ENCODE data around the gene LRFN2.
A peak's percentile ranks its signal among the peaks of the same experiment; 100 is the strongest.

LRFN2 gene

DNA sequence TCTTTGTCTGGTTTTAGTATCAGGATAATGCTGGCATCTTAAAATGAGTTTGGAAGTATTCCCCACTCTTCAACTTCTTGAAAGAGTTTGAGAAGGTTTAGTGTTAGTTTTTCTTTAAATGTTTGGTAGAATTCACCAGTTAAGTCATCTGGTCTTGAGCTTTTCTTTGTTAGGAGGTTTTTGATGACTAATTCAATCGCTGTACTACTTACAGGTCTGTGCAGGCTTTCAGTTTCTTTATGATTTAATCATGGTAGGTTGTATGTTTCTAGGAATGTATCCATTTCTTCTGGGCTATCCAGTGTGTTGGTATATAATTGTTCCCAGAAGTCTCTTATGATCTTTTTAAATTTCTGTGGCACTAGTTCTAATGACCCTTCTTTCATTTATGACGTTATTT lies 215.5 kb downstream of the LRFN2 start:
- Histone ChIP-seq H3K4me3 (no peak overlapping the region), H3K4me2 (no peak overlapping the region), H3K9ac (no peak overlapping the region), H4K20me1 (no peaks in the 10 kb centered on the region), H3K27ac (no peak overlapping the region), H3K27me3 (no peaks in the 10 kb centered on the region), H3K36me3 (no peaks in the 10 kb centered on the region), H3K9me3 (replicated peaks in 1 of 11) (peaks cover 0 to 14% (median 4%) of the 10 kb centered on the region in 11 experiments; a peak in 13 of 22 replicates), H3K4me1 (peaks cover 0 to 14% (median 7%) of the 10 kb centered on the region in 10 experiments; a peak in 10 of 20 replicates)
- TF ChIP-seq Cebpa-rat (IDR thresholded peaks at IDR 0.05), result no peak

DNA sequence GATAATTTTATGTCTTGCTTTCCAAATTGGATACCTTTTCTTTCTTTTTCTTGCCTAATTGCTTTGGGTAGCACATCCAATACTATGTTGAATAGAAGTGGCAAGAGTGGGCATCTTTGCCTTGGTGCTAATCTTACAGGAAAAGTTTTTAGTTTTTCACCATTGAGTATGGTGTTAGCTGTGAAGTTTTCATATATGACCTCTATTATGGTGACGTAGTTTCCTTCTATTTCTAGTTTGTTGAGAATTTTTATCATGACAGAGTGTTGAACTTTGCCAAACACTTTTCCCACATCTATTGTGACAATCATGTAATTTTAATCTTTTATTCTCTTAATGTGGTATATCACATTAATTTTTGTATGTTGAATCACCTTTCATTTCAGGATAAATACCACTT lies 216.1 kb downstream of the LRFN2 start:
- Histone ChIP-seq H3K4me2 (no peak overlapping the region), H3K4me3 (no peak overlapping the region), H4K20me1 (no peaks in the 10 kb centered on the region), H3K4me1 (peaks cover 0 to 14% (median 7%) of the 10 kb centered on the region in 10 experiments; a peak in 10 of 20 replicates), H3K27ac (no peak overlapping the region), H3K9ac (no peak overlapping the region), H3K36me3 (no peaks in the 10 kb centered on the region), H3K27me3 (no peaks in the 10 kb centered on the region), H3K9me3 (replicated peaks in 1 of 11) (peaks cover 0 to 19% (median 9%) of the 10 kb centered on the region in 11 experiments; a peak in 15 of 22 replicates)
- no peak for TF ChIP-seq Cebpa-rat (IDR thresholded peaks at IDR 0.05)

DNA sequence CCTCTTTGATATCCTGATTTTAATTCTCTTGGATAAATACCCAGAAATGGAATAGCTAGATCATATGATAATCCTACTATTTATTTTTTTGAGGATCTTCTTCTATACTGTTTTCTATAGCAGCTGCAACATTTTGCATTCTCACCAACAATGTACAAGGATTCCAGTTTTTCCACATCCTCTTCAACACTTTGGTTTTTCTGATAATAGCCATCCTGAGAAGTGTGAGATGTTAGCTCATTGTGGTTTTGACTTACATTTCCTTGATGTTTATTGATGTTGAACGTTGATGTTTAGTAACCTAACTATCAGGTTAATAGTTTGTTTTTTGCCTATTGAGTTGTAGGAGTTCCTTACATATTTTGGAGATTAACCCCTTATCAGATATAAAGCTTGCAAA lies 217.3 kb downstream of the LRFN2 start:
- Histone ChIP-seq H3K36me3 (no peaks in the 10 kb centered on the region), H3K9me3 (replicated peaks in 1 of 11) (peaks cover 0 to 23% (median 10%) of the 10 kb centered on the region in 11 experiments; a peak in 15 of 22 replicates), H3K4me2 (peak overlapping the region in 7 of 11 experiments; percentile 13 to 41 (median 18); a peak in 10 of 22 replicates), H3K9ac (no peak overlapping the region), H3K27me3 (no peaks in the 10 kb centered on the region), H3K4me1 (peaks cover 0 to 14% (median 7%) of the 10 kb centered on the region in 10 experiments; a peak in 10 of 20 replicates), H3K4me3 (no peak overlapping the region), H4K20me1 (no peaks in the 10 kb centered on the region), H3K27ac (no peak overlapping the region)
- TF ChIP-seq Cebpa-rat (IDR thresholded peaks at IDR 0.05), result no peak

- no peak for TF ChIP-seq Cebpa-rat (IDR thresholded peaks at IDR 0.05)
- H3K36me3 ChIP-seq, result no peaks in the 10 kb centered on the region
- H4K20me1 ChIP-seq, result no peaks in the 10 kb centered on the region
- H3K27me3 ChIP-seq, result no peaks in the 10 kb centered on the region
- peaks cover 0 to 14% (median 7%) of the 10 kb centered on the region in 10 experiments; a peak in 10 of 20 replicates for H3K4me1 ChIP-seq
- no peak overlapping the region for H3K27ac ChIP-seq
- peaks cover 0 to 23% (median 10%) of the 10 kb centered on the region in 11 experiments; a peak in 15 of 22 replicates for H3K9me3 ChIP-seq (replicated peaks in 1 of 11)
- no peak overlapping the region for H3K4me3 ChIP-seq
- H3K4me2 ChIP-seq, result no peak overlapping the region; a peak in 1 of 22 replicates
- H3K9ac ChIP-seq, result no peak overlapping the region
These were observed 218.1 kb downstream of the LRFN2 start for GRCh38 chr6:40369042-40369441.

DNA sequence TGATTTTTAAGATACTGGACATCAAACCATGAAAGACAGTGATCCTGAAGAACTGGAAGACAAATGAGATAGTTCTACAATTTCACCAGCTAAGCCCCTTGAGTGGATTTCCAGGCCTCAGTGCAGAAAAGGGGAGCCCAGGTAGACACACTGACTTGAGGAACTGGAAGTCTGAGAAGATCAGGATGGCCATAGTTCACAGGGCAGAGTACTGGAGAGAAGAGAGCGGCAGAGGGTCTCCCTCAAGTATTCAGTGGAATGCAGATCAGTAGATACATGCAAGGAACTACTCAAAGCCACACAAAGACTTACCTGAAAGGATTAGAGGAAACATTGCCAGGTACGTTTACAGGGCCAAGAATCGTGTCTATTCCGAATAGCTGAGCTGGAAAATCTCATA lies 224.3 kb downstream of the LRFN2 start:
- no peak overlapping the region for H3K4me3 ChIP-seq
- no peaks in the 10 kb centered on the region for H3K4me1 ChIP-seq
- no peaks in the 10 kb centered on the region for H3K36me3 ChIP-seq
- H3K9me3 ChIP-seq (replicated peaks in 1 of 11), result peaks cover 0 to 20% (median 10%) of the 10 kb centered on the region in 11 experiments; a peak in 14 of 22 replicates
- H3K27me3 ChIP-seq, result no peaks in the 10 kb centered on the region
- no peak overlapping the region for H3K27ac ChIP-seq
- no peak overlapping the region for H3K4me2 ChIP-seq
- TF ChIP-seq Cebpa-rat (IDR thresholded peaks at IDR 0.05), result no peak
- H3K9ac ChIP-seq, result no peak overlapping the region
- no peaks in the 10 kb centered on the region for H4K20me1 ChIP-seq

GRCh38 chr6:40359808-40360207 lies 227.4 kb downstream of the LRFN2 start:
- Histone ChIP-seq H3K36me3 (no peaks in the 10 kb centered on the region), H3K4me2 (no peak overlapping the region), H3K9ac (no peak overlapping the region), H3K27ac (no peak overlapping the region), H3K9me3 (replicated peaks in 1 of 11) (no peaks in the 10 kb centered on the region), H4K20me1 (no peaks in the 10 kb centered on the region), H3K4me1 (peaks cover 0 to 17% (median 6%) of the 10 kb centered on the region in 10 experiments; a peak in 8 of 20 replicates), H3K27me3 (no peaks in the 10 kb centered on the region), H3K4me3 (no peak overlapping the region)
- no peak for TF ChIP-seq Cebpa-rat (IDR thresholded peaks at IDR 0.05)

- Histone ChIP-seq H3K4me3 (no peak overlapping the region), H3K27me3 (no peaks in the 10 kb centered on the region), H3K27ac (no peak overlapping the region), H3K36me3 (no peaks in the 10 kb centered on the region), H3K9me3 (replicated peaks in 1 of 11) (no peaks in the 10 kb centered on the region), H4K20me1 (no peaks in the 10 kb centered on the region), H3K4me1 (peaks cover 0 to 17% (median 6%) of the 10 kb centered on the region in 10 experiments; a peak in 8 of 20 replicates), H3K4me2 (no peak overlapping the region), H3K9ac (no peak overlapping the region)
- TF ChIP-seq Cebpa-rat (IDR thresholded peaks at IDR 0.05), result no peak
These were observed 228.4 kb downstream of the LRFN2 start for GRCh38 chr6:40358473-40359460.

GRCh38 chr6:40356242-40356910 lies 230.8 kb downstream of the LRFN2 start:
- peaks cover 0 to 17% (median 6%) of the 10 kb centered on the region in 10 experiments; a peak in 8 of 20 replicates for H3K4me1 ChIP-seq
- H3K9ac ChIP-seq, result no peak overlapping the region
- no peaks in the 10 kb centered on the region for H3K27me3 ChIP-seq
- no peaks in the 10 kb centered on the region for H3K9me3 ChIP-seq (replicated peaks in 1 of 11)
- H3K36me3 ChIP-seq, result no peaks in the 10 kb centered on the region
- H3K27ac ChIP-seq, result no peak overlapping the region
- TF ChIP-seq Cebpa-rat (IDR thresholded peaks at IDR 0.05), result no peak
- H3K4me3 ChIP-seq, result no peak overlapping the region
- peak overlapping the region in 5 of 11 experiments; percentile 8 to 37 (median 21); a peak in 8 of 22 replicates for H3K4me2 ChIP-seq
- H4K20me1 ChIP-seq, result no peaks in the 10 kb centered on the region

- no peaks in the 10 kb centered on the region for H3K36me3 ChIP-seq
- H3K4me3 ChIP-seq, result no peak overlapping the region
- H3K9me3 ChIP-seq (replicated peaks in 1 of 11), result no peaks in the 10 kb centered on the region
- no peaks in the 10 kb centered on the region for H4K20me1 ChIP-seq
- no peak overlapping the region for H3K27ac ChIP-seq
- no peak overlapping the region for H3K4me2 ChIP-seq
- no peaks in the 10 kb centered on the region for H3K27me3 ChIP-seq
- no peak for TF ChIP-seq Cebpa-rat (IDR thresholded peaks at IDR 0.05)
- H3K4me1 ChIP-seq, result peaks cover 0 to 17% (median 6%) of the 10 kb centered on the region in 10 experiments; a peak in 8 of 20 replicates
- H3K9ac ChIP-seq, result no peak overlapping the region
These were observed 231.6 kb downstream of the LRFN2 start for GRCh38 chr6:40355532-40355931.

Data from BLaER1 treated with 17β-estradiol and CSF1 and Interleukin-3, amounts not matched to agents 10 nM and 100 nM (cell line).